ENCODE results near the gene RALGDS. TPM values are rescaled to one million over a fixed set of nuclear protein-coding genes. Genes with fewer than 3 reads are reported as not detected.

The RALGDS gene
- total and polyA plus RNA-seq, 2 experiments from 2014 or later: 8.6 to 20.3 TPM

GRCh38 chr9:133064241-133065069 lies 56.6 kb downstream of the RALGDS start:
- no peak overlapping the region for H3K4me2 ChIP-seq
- DNase-seq (ENCODE audit: low spot score): no peak
- H3K36me3 Mint-ChIP-seq (ENCODE audit: low read depth): no peaks in the 10 kb centered on the region
- peaks cover 12% of the 10 kb centered on the region for H3K4me1 ChIP-seq (ENCODE audit: insufficient read depth)
- H3K27me3 ChIP-seq (ENCODE audit: insufficient read depth): no peaks in the 10 kb centered on the region
- no peak overlapping the region for H3K27ac ChIP-seq (ENCODE audit: low read depth)
- ATAC-seq: no peak
- TF ChIP-seq EZH2 (IDR thresholded peaks at IDR 0.05; ENCODE audit: low read depth, unreplicated experiment): no peak
- TF ChIP-seq CREB1 (CRISPR knock-in tag; IDR thresholded peaks at IDR 0.05; ENCODE audit: low read depth): no peak
- no peak for TF ChIP-seq CTCF (conservative IDR thresholded peaks at IDR 0.05; ENCODE audit: low read depth in 2 of 2)
- TF ChIP-seq ZNF114 (CRISPR knock-in tag; IDR thresholded peaks at IDR 0.05): no peak
- TF ChIP-seq POLR2AphosphoS5 (IDR thresholded peaks at IDR 0.05; ENCODE audit: low read depth): no peak
- TF ChIP-seq ZNF331 (CRISPR knock-in tag; IDR thresholded peaks at IDR 0.05; ENCODE audit: low read depth): no peak
- no peak for TF ChIP-seq ZNF462 (CRISPR knock-in tag; IDR thresholded peaks at IDR 0.05)
- TF ChIP-seq EZH2phosphoT487 (IDR thresholded peaks at IDR 0.05; ENCODE audit: unreplicated experiment): no peak
- no peak for TF ChIP-seq JUNB (IDR thresholded peaks at IDR 0.05; ENCODE audit: unreplicated experiment)
- TF ChIP-seq REST (IDR thresholded peaks at IDR 0.05; ENCODE audit: unreplicated experiment): no peak
- H2AFZ ChIP-seq: no peak overlapping the region
- H3K9me3 Mint-ChIP-seq: no peaks in the 10 kb centered on the region
- H3K27ac Mint-ChIP-seq: no peak overlapping the region
- H3K79me2 ChIP-seq (replicated peaks; ENCODE audit: insufficient read depth): no peaks in the 10 kb centered on the region
- H3K36me3 ChIP-seq (ENCODE audit: insufficient read depth): no peaks in the 10 kb centered on the region
- peaks cover 7% of the 10 kb centered on the region for H3K27me3 Mint-ChIP-seq (ENCODE audit: insufficient read depth, low read depth, poor library complexity)
- H3K4me3 Mint-ChIP-seq: no peak overlapping the region
- peaks cover 19% of the 10 kb centered on the region for H3K4me1 Mint-ChIP-seq
- H4K20me1 ChIP-seq (replicated peaks; ENCODE audit: insufficient read depth): no peaks in the 10 kb centered on the region
- 0 out of 2 replicates have a peak, but pooled peaks cover 2% of the 10 kb centered on the region for H3F3A ChIP-seq (replicated peaks; ENCODE audit: low read depth)
- no peak overlapping the region for H3K4me3 ChIP-seq
- no peaks in the 10 kb centered on the region for H3K9me2 ChIP-seq (ENCODE audit: insufficient read depth)
